PC-9 (cell line): ENCODE results near the gene STX18.

Experiments
- CTCF ChIP-seq: fragments of 200-600 bp; sonication (generic); conservative IDR thresholded peaks from 2 replicates; pipeline ENCODE4 v1.6.1; 2017; ENCODE audit warnings: mixed run types, antibody characterized with exemption, mild to moderate bottlenecking, moderate library complexity
- EZH2 ChIP-seq: fragments of 200-600 bp; sonication (generic); IDR thresholded peaks from 2 replicates; pipeline ENCODE4 v1.8.0; 2017; ENCODE audit warnings: antibody characterized with exemption, low read depth

- TF ChIP-seq CTCF, result no peak
- no peak for TF ChIP-seq EZH2
These were observed 27.1 kb downstream of the STX18 start for GRCh38 chr4:4514786-4515185.
